Thyroid gland (tissue), 4 donors: ENCODE data around the gene SRRT. TPM values are rescaled to one million over a fixed set of nuclear protein-coding genes. Genes with fewer than 3 reads are reported as not detected.

Experiments
- DNase-seq, 2 donors: peaks; one replicate each; pipeline ENCODE4 v3.0.0-alpha.2; 2019
- H3K27ac ChIP-seq, 3 donors: fragments of 200-600 bp; sonication (generic); 1 replicate in 2 of 3; 2 replicates in 1 of 3; pipeline ENCODE4 v1.5.1; 2016 to 2019; ENCODE audit warnings: mild to moderate bottlenecking in 1 of 3, moderate library complexity in 1 of 3
- H3K27me3 ChIP-seq: fragments of 200-600 bp; sonication (generic); one replicate; pipeline ENCODE4 v1.5.1; 2019
- H3K36me3 ChIP-seq, 2 donors: fragments of 200-600 bp; sonication (generic); one replicate each; pipeline ENCODE4 v1.5.1; 2016 to 2019
- H3K4me1 ChIP-seq, 2 donors: fragments of 200-600 bp; sonication (generic); one replicate each; pipeline ENCODE4 v1.5.1; 2017 to 2019
- H3K4me3 ChIP-seq, 3 donors: fragments of 200-600 bp; sonication (generic); replicated peaks in 1 of 3; 1 replicate in 2 of 3; 2 replicates in 1 of 3; pipeline ENCODE4 v1.5.1; 2016; ENCODE audit warnings: mild to moderate bottlenecking in 1 of 3
- H3K9me3 ChIP-seq: fragments of 200-600 bp; sonication (generic); one replicate; pipeline ENCODE4 v1.5.1; 2017
- POLR2A ChIP-seq, 2 donors: fragments of 450-650 bp; IDR thresholded peaks; one replicate each; pipeline ENCODE4 v1.6.1; 2017; ENCODE audit warnings: antibody characterized with exemption in 2 of 2, mild to moderate bottlenecking in 2 of 2, moderate library complexity in 1 of 2
- WGBS, 2 donors: methylation state at CpG; one replicate each; pipeline ENCODE4 v1.1.5; 2017; 5-methylcytosine and 5-hydroxymethylcytosine counted together
- intact Hi-C: fragments of 100-400 bp; cut with DNase I; formaldehyde crosslinking; loops from one replicate; pipeline ENCODE4 v1.15.1; 2023
- total RNA-seq, 4 donors: library from RNA; depleted of rRNA; stranded (reverse); fragments of >200 nt; gene quantifications; one replicate each; pipeline ENCODE4 v1.2.3, GENCODE V29; 2016
- TF ChIP-seq, protein P1 (sequence below), 6 experiments: fragments of 200-600 bp in 3 of 6; fragments of 450-650 bp in 3 of 6; sonication (generic) in 3 of 6; IDR thresholded peaks; one replicate each; pipeline ENCODE4 v1.5.1; 2016 to 2019; ENCODE audit warnings: antibody characterized with exemption in 6 of 6, mild to moderate bottlenecking in 2 of 6, inconsistent platforms in 1 of 6, moderate library complexity in 1 of 6

The SRRT gene, protein sequence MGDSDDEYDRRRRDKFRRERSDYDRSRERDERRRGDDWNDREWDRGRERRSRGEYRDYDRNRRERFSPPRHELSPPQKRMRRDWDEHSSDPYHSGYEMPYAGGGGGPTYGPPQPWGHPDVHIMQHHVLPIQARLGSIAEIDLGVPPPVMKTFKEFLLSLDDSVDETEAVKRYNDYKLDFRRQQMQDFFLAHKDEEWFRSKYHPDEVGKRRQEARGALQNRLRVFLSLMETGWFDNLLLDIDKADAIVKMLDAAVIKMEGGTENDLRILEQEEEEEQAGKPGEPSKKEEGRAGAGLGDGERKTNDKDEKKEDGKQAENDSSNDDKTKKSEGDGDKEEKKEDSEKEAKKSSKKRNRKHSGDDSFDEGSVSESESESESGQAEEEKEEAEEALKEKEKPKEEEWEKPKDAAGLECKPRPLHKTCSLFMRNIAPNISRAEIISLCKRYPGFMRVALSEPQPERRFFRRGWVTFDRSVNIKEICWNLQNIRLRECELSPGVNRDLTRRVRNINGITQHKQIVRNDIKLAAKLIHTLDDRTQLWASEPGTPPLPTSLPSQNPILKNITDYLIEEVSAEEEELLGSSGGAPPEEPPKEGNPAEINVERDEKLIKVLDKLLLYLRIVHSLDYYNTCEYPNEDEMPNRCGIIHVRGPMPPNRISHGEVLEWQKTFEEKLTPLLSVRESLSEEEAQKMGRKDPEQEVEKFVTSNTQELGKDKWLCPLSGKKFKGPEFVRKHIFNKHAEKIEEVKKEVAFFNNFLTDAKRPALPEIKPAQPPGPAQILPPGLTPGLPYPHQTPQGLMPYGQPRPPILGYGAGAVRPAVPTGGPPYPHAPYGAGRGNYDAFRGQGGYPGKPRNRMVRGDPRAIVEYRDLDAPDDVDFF
- 100 to 1,000 TPM in 1 of 4 donors, 10 to 100 TPM in 3; 62.5 to 109 (median 93.2) TPM for total RNA-seq

DNA sequence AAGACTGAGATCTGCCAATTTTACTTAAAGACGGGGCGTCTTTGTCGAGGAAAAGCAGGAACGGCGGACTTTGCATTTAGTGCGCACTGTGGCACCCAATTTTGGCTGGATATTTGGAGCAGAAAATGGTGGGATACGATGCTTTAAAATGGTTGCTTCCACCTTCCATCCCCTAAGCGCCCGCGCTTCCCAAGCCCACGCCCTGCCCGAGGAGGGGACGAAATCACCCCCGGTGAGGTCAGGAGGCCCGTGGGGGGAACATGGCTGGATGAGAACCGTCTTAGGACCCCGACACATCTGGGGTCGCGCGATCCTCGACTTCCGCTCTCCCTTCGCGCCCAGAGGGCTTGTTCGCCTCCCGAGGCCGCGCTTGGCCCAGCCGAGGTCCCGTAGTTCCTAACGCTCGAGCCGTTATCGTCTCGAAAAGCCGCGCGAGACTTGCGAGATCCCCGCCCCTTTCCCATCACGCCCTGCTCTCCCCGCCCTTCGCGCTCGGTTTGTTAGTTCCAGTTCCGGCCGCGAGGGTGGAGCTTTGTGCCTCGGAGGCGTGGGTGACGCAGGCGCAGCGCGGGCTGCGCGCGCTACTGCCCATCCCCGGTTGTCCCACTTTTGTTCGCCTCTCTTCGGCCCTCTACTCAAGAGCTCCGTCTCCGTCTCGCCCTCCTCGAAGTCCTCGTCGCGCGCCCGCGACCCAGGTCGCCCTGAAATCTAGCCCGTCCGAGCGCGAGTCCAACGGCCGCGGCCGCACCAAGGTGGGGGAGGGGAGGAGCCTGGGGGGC lies at the start of gene SRRT:
TSS of gene SRRT (plus strand) at position 527 of the 779 bp plus-strand sequence. CDS start 488 bp downstream, outside the sequence.
- peak within 1 kb of the TSS; percentile 92 to 94 (median 93) for H3K27ac ChIP-seq
- WGBS, 2 donors = 3 to 11% methylated on average over 15 to 67 of the region's 79 CpGs
- peak within 1 kb of the TSS; percentile 77 to 100 (median 83) for H3K4me3 ChIP-seq
- peaks cover 24% of the 10 kb centered on the region in 2 donors for H3K4me1 ChIP-seq
- intact Hi-C loops = no loop called here
- no peaks in the 10 kb centered on the region for H3K27me3 ChIP-seq
- TF ChIP-seq, protein P1, sequence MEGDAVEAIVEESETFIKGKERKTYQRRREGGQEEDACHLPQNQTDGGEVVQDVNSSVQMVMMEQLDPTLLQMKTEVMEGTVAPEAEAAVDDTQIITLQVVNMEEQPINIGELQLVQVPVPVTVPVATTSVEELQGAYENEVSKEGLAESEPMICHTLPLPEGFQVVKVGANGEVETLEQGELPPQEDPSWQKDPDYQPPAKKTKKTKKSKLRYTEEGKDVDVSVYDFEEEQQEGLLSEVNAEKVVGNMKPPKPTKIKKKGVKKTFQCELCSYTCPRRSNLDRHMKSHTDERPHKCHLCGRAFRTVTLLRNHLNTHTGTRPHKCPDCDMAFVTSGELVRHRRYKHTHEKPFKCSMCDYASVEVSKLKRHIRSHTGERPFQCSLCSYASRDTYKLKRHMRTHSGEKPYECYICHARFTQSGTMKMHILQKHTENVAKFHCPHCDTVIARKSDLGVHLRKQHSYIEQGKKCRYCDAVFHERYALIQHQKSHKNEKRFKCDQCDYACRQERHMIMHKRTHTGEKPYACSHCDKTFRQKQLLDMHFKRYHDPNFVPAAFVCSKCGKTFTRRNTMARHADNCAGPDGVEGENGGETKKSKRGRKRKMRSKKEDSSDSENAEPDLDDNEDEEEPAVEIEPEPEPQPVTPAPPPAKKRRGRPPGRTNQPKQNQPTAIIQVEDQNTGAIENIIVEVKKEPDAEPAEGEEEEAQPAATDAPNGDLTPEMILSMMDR (IDR thresholded peaks at IDR 0.05) = peak in 5 of 6 experiments; percentile 24 to 66 (median 57)
- TF ChIP-seq POLR2A (IDR thresholded peaks at IDR 0.05) = peak; percentile 35 to 90
- H3K9me3 ChIP-seq = no peaks in the 10 kb centered on the region
- DNase-seq = peak; percentile 99
- H3K36me3 ChIP-seq = peaks cover 13 to 33% of the 10 kb centered on the region in 2 donors

DNA sequence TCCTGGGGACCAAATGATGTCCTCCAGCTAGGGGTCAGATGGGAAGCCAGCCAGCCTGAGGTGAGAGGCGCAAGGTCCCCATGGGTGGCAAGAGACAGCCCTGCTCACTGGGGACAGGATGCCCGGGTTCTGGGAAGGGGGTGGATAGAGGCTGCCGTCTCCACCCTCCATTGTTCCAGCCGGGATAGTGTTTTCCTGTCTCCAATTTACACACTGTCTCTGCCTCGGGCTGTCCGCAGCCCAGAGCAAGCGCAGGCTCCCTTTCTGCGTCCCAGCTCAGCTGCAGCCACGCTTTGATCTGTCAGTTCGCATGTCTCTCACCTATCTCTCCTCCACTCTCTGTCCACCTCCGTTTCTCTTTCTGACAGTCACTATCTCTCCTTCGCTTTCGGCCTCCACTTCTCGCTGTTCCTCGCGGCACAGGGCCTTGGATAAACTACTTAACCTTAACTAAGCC lies 49.7 kb upstream of the SRRT start:
- Histone ChIP-seq H3K36me3 (peaks cover 8 to 15% of the 10 kb centered on the region in 2 donors), H3K27me3 (no peaks in the 10 kb centered on the region), H3K27ac (peak overlapping the region in 2 of 3 donors; percentile 23 to 24), H3K4me1 (peaks cover 0 to 9% of the 10 kb centered on the region in 2 donors), H3K9me3 (no peaks in the 10 kb centered on the region), H3K4me3 (peak overlapping the region in 1 of 3 donors; percentile 73)
- WGBS, 2 donors = 52 to 62% methylated on average over 16 of the region's 16 CpGs
- intact Hi-C loops = no loop called here
- TF ChIP-seq, protein P1 (IDR thresholded peaks at IDR 0.05) = no peak
- DNase-seq = peak in 1 of 2 donors; percentile 13

DNA sequence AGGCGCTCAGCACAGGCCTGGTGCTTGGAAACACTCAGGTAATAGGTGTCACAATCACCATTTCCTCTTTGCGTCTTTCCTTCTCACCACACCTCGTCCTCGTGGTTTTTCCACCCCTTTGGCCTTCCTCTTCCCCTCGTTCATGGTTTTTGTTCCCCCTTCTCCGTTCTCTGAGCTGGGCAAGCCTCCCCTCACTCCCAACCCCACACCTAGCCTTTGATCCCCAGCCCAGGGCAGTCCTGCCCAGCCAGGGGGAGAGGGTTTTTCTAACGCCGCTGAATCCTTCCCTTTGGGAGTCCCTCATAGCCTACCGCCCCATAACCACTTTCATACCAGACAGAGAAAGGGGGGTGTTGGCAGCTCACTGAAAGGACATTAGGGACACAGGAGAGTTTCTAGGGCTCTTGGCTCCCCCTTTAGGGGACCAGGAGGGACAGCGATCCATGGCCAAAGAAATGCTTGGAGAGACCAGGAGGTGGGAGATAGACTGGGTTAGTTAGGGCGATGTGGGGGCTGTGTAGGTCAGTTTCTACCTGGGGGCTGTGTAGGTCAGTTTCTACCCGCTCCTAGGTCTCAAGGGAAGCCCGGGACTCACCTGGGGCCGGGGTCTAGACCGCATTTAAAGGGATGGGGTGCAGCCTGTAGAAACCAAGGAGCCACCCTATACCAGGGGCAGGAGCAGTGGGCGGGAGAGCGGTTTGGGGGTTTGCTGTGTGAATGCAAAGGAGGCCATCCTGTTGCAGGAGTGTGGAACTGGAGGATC lies 49.0 kb upstream of the SRRT start:
- H3K4me1 ChIP-seq = peaks cover 0 to 9% of the 10 kb centered on the region in 2 donors
- intact Hi-C loops = no loop called here

More for the DNA sequence above, 49.0 kb upstream of the SRRT start:
- H3K9me3 ChIP-seq = no peaks in the 10 kb centered on the region
- no peaks in the 10 kb centered on the region for H3K27me3 ChIP-seq
- 36 to 43% methylated on average over 17 of the region's 17 CpGs for WGBS, 2 donors
- peak overlapping the region; percentile 36 to 73 (median 37) for H3K4me3 ChIP-seq
- no peak for DNase-seq
- TF ChIP-seq, protein P1 (IDR thresholded peaks at IDR 0.05) = no peak
- TF ChIP-seq POLR2A (IDR thresholded peaks at IDR 0.05) = no peak
- H3K36me3 ChIP-seq = peaks cover 5 to 11% of the 10 kb centered on the region in 2 donors
- H3K27ac ChIP-seq = peak overlapping the region in 2 of 3 donors; percentile 24 to 38
